CD4-positive, CD25-positive, alpha-beta regulatory T cell (primary cell): ENCODE results near the gene ALS2. TPM values are rescaled to one million over a fixed set of nuclear protein-coding genes. Genes with fewer than 3 reads are reported as not detected.

Source experiments
- ATAC-seq, 2 donors: fragments of 150-1000 bp; cut with Tn5 transposase; one replicate each; pipeline ENCODE4 v1.10.0; 2021; ENCODE audit warnings: low read depth in 2 of 2, moderate number of reproducible peaks in 2 of 2, moderate library complexity in 1 of 2
- DNase-seq, 3 donors: peaks; one replicate each; pipeline versions ENCODE4 v3.0.0 to v3.0.0-alpha.2; 2012 to 2022; ENCODE audit warnings: mixed read lengths in 1 of 3
- H3K27ac ChIP-seq: one replicate; pipeline ENCODE4 v1.7.0; 2013; ENCODE audit warnings: mild to moderate bottlenecking, low read length; ENCODE audit not compliant: insufficient read depth, poor library complexity, severe bottlenecking
- H3K27me3 ChIP-seq: one replicate; pipeline ENCODE4 v1.7.0; 2013; ENCODE audit warnings: low read length; ENCODE audit not compliant: control insufficient read depth, insufficient read depth
- H3K36me3 ChIP-seq: one replicate; pipeline ENCODE4 v1.7.0; 2013; ENCODE audit warnings: mild to moderate bottlenecking, low read length, moderate library complexity; ENCODE audit not compliant: control insufficient read depth, insufficient read depth
- H3K4me1 ChIP-seq: 2 replicates; pipeline ENCODE4 v1.7.0; 2013; ENCODE audit warnings: mild to moderate bottlenecking, low read length; ENCODE audit not compliant: insufficient read depth, control insufficient read depth, poor library complexity, severe bottlenecking
- H3K4me3 ChIP-seq: one replicate; pipeline ENCODE4 v1.7.0; 2013; ENCODE audit warnings: low read depth, mild to moderate bottlenecking, low read length, moderate library complexity
- H3K9me3 ChIP-seq, 2 experiments: 1 replicate in 1 of 2; 2 replicates in 1 of 2; pipeline ENCODE4 v1.7.0; 2013; ENCODE audit warnings: low read length in 2 of 2, mild to moderate bottlenecking in 1 of 2, moderate library complexity in 1 of 2; ENCODE audit not compliant: control insufficient read depth in 2 of 2
- H3K27ac Mint-ChIP-seq, 3 donors: one replicate each; pipeline ENCODE4 v1.8.0; 2020 to 2022; ENCODE audit warnings: mild to moderate bottlenecking in 3 of 3, mixed read lengths in 3 of 3, moderate library complexity in 2 of 3
- H3K27me3 Mint-ChIP-seq: one replicate; pipeline ENCODE4 v1.8.0; 2022; ENCODE audit warnings: mild to moderate bottlenecking, mixed read lengths
- H3K36me3 Mint-ChIP-seq: one replicate; pipeline ENCODE4 v1.8.0; 2020; ENCODE audit warnings: mixed read lengths
- H3K4me1 Mint-ChIP-seq, 4 donors: one replicate each; pipeline ENCODE4 v1.8.0; 2020 to 2022; ENCODE audit warnings: mixed read lengths in 4 of 4, mild to moderate bottlenecking in 1 of 4
- H3K4me3 Mint-ChIP-seq, 4 donors: one replicate each; pipeline ENCODE4 v1.8.0; 2020 to 2022; ENCODE audit warnings: mild to moderate bottlenecking in 4 of 4, mixed read lengths in 4 of 4, moderate library complexity in 3 of 4
- H3K9me3 Mint-ChIP-seq, 7 donors: one replicate each; pipeline ENCODE4 v1.8.0; 2020 to 2022; ENCODE audit warnings: mixed read lengths in 7 of 7, mild to moderate bottlenecking in 3 of 7, moderate library complexity in 2 of 7
- polyA plus RNA-seq, 4 donors: library from polyadenylated mRNA; unstranded; fragments of 300-500 nt; fragmentation: Illumina TruSeq; gene quantifications; one replicate each; pipeline ENCODE4 v1.2.3, GENCODE V29; 2021
- total RNA-seq: library from RNA; stranded (reverse); gene quantifications from one replicate; pipeline ENCODE4 v1.2.3, GENCODE V29; 2022

Gene ALS2
- total and polyA plus RNA-seq, 5 donors from 2014 or later, result 3.4 to 9.9 (median 4.3) TPM

DNA sequence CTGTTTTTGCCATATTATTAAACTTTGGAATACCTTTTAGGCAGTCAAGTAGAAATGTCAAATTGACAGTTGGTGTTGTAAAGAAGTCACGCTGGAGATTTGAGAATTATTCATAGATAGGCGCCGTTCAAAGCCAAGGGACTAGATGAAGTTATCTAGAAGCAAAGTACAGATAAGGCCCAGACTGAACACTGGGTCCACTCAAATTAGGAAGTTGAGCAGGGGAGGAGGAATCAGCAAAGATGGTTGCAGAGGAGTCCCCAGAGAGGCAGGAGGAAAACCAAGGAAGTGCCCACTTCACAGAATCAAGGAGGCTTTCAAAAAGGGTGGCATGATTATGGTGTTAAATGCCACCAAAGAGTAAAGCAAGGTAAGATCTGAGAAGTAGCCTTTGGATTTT, 9.6 kb upstream of the ALS2 start:
- Histone ChIP-seq H3K27me3 (no peaks in the 10 kb centered on the region), H3K27ac (no peak overlapping the region), H3K9me3 (no peaks in the 10 kb centered on the region), H3K36me3 (no peaks in the 10 kb centered on the region), H3K4me1 (no peaks in the 10 kb centered on the region), H3K4me3 (no peak overlapping the region)
- Mint-ChIP-seq H3K4me3 (no peak overlapping the region), H3K27ac (no peak overlapping the region), H3K27me3 (peaks cover 22% of the 10 kb centered on the region), H3K9me3 (no peaks in the 10 kb centered on the region), H3K36me3 (no peaks in the 10 kb centered on the region), H3K4me1 (no peaks in the 10 kb centered on the region)
- DNase-seq, result no peak
- ATAC-seq, result no peak

DNA sequence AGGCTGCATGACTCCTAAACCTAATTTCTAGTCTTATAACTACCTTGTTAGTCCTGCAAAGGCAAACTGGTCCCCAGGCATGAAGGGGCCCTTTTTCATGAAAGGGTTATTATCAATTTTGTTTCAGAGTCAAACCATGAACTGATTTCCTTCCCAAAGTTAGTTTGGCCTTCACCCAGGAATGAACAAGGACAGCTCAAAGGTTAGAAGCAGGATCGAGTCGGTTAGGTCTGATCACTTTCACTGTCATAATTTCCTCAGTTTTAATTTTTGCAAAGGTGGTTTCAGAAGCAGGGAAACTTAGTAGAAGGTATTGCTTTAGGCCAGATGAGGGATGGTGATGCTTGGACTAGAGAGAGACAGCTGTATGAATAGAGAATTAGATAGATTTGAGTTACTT, 8.7 kb upstream of the ALS2 start:
- Histone ChIP-seq H3K4me3 (no peak overlapping the region), H3K27ac (no peak overlapping the region), H3K4me1 (no peaks in the 10 kb centered on the region), H3K9me3 (no peaks in the 10 kb centered on the region), H3K36me3 (no peaks in the 10 kb centered on the region), H3K27me3 (no peaks in the 10 kb centered on the region)
- DNase-seq (no peak), ATAC-seq (no peak)
- Mint-ChIP-seq H3K36me3 (no peaks in the 10 kb centered on the region), H3K4me3 (no peak overlapping the region), H3K9me3 (no peaks in the 10 kb centered on the region), H3K27ac (no peak overlapping the region), H3K27me3 (peaks cover 29% of the 10 kb centered on the region), H3K4me1 (no peaks in the 10 kb centered on the region)

DNA sequence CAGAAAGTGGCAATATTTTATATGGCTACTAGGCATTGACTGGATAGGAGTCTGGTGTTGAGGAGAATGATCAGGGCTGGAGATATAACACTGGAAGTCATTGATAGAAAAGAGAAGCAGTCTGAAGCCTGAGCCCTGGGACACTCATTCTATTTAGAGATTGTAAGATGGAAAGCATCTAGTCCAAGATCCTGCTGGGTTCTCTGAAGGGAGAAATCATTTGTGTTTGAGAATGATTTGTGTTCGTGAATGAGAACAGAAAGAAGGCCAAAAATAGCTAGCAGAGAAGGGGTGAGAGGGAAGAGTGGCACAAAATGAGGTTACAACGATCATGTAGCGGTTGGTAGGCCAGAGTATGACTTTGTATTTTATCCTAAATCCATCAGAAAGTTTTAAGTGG, 7.6 kb upstream of the ALS2 start:
- H3K27me3 Mint-ChIP-seq, result peaks cover 32% of the 10 kb centered on the region
- H3K4me1 Mint-ChIP-seq, result no peaks in the 10 kb centered on the region
- no peak overlapping the region for H3K27ac Mint-ChIP-seq
- Histone ChIP-seq H3K9me3 (no peaks in the 10 kb centered on the region), H3K27me3 (peaks cover 4% of the 10 kb centered on the region), H3K27ac (no peak overlapping the region), H3K4me3 (no peak overlapping the region), H3K36me3 (no peaks in the 10 kb centered on the region), H3K4me1 (no peaks in the 10 kb centered on the region)
- H3K9me3 Mint-ChIP-seq, result no peaks in the 10 kb centered on the region
- H3K4me3 Mint-ChIP-seq, result no peak overlapping the region
- no peak for ATAC-seq
- DNase-seq, result no peak
- H3K36me3 Mint-ChIP-seq, result no peaks in the 10 kb centered on the region

DNA sequence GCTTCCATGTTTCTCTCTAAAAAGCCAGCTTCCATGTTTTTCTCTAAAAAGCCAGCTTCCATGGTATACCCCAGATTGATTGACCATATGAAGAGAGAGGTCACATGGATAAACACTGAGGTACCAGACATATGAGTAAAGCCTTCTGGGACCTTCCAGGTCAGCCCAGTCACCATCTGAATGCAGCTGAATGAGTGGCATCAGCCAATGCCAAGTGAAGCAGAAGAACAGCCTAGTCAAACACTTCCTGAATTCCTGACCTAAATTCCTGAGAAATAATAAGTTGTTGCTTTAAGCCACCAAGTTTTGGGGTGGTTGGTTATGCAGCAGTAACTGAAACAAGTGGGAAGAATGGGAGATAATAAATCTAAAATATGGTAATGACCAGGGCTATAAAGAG, 5.7 kb upstream of the ALS2 start:
- H3K4me1 ChIP-seq, result peaks cover 6% of the 10 kb centered on the region
- Mint-ChIP-seq H3K27ac (no peak overlapping the region), H3K4me1 (peaks cover 0 to 6% (median 4%) of the 10 kb centered on the region in 4 donors), H3K4me3 (no peak overlapping the region), H3K9me3 (no peaks in the 10 kb centered on the region), H3K27me3 (peaks cover 45% of the 10 kb centered on the region), H3K36me3 (no peaks in the 10 kb centered on the region)
- H3K27ac ChIP-seq, result no peak overlapping the region
- no peak for DNase-seq
- no peaks in the 10 kb centered on the region for H3K9me3 ChIP-seq
- peaks cover 9% of the 10 kb centered on the region for H3K27me3 ChIP-seq
- H3K36me3 ChIP-seq, result no peaks in the 10 kb centered on the region
- no peak for ATAC-seq
- H3K4me3 ChIP-seq, result no peak overlapping the region

DNA sequence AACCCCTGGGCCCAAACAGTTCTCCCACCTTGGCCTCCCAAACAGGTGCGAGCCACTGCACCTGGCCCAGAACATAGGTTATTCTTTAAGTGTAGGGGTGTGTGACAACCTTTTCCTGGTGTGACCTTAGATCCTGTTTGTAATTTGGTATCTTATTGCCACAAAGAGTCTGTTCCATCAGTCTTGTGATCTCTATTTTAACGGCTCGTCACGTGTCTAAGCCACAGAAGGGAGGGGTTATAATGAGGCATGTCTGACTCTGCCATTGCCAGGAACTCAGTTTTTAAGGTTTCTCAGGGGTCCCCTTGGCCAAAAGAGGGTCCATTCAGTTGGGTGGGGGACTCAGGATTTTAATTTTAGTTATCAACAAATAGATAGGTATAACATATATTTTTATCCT, 4.4 kb upstream of the ALS2 start:
- peaks cover 52% of the 10 kb centered on the region for H3K27me3 Mint-ChIP-seq
- no peak overlapping the region for H3K27ac Mint-ChIP-seq
- H3K4me3 Mint-ChIP-seq, result peak overlapping the region in 1 of 4 donors; percentile 4
- Histone ChIP-seq H3K4me1 (peaks cover 12% of the 10 kb centered on the region), H3K9me3 (no peaks in the 10 kb centered on the region), H3K27ac (no peak overlapping the region), H3K4me3 (no peak overlapping the region), H3K36me3 (no peaks in the 10 kb centered on the region), H3K27me3 (peaks cover 9% of the 10 kb centered on the region)
- ATAC-seq, result no peak
- DNase-seq, result peak in 1 of 3 donors; percentile 9
- H3K4me1 Mint-ChIP-seq, result peaks cover 0 to 16% (median 10%) of the 10 kb centered on the region in 4 donors
- no peaks in the 10 kb centered on the region for H3K9me3 Mint-ChIP-seq
- no peaks in the 10 kb centered on the region for H3K36me3 Mint-ChIP-seq

DNA sequence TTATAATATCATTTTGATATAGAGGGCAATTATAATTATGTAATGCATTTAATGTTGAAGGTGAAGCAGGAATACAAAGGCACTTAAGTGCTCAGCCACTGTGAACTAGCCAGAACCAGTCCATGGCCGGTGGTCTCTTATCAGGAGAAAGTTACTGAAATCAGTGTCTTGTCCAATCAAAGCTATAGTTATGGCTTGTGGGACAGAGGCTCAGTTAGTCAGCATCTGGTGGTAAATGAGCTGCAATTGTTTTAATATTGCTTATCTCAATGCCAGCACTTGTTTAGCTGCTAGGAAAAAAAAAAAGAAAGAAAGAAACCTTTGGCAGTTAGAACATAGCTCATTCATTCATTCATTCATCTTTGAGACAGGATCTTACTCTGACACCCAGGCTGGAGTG, 3.8 kb upstream of the ALS2 start:
- H3K36me3 ChIP-seq, result no peaks in the 10 kb centered on the region
- no peak overlapping the region for H3K4me3 Mint-ChIP-seq
- H3K27me3 ChIP-seq, result peaks cover 9% of the 10 kb centered on the region
- peaks cover 0 to 22% (median 15%) of the 10 kb centered on the region in 4 donors for H3K4me1 Mint-ChIP-seq
- no peaks in the 10 kb centered on the region for H3K9me3 Mint-ChIP-seq
- H3K27me3 Mint-ChIP-seq, result peaks cover 52% of the 10 kb centered on the region
- H3K4me1 ChIP-seq, result peaks cover 16% of the 10 kb centered on the region
- no peaks in the 10 kb centered on the region for H3K36me3 Mint-ChIP-seq
- H3K27ac ChIP-seq, result no peak overlapping the region
- ATAC-seq, result no peak
- H3K4me3 ChIP-seq, result no peak overlapping the region
- no peak for DNase-seq
- no peaks in the 10 kb centered on the region for H3K9me3 ChIP-seq
- no peak overlapping the region for H3K27ac Mint-ChIP-seq

DNA sequence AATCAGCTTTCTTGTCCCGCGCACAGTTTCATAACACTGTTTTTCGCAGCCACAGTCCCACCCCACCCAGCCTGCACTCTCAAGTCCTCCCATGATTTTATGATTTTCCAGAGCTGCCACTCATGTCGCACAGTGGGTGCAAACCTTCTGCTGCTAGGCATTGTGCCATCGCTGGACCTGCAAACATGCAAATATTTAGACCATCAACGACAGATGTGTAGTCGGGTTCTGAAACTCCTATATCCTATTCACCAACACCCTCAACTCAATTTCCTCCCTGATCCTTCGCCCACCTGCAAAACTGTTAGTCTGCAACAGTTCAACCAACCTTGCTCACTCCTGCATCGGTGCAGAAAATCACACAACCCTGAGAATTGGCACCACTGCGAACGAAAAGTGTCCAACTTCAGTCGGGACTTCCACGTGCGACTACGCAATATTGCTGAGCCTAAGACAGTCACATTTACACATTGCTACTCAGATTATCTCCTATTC, 871 bp upstream of the ALS2 start:
- Histone ChIP-seq H3K27me3 (peaks cover 9% of the 10 kb centered on the region), H3K4me1 (peaks cover 16% of the 10 kb centered on the region), H3K9me3 (no peaks in the 10 kb centered on the region), H3K27ac (peak overlapping the region; percentile 86), H3K36me3 (no peaks in the 10 kb centered on the region), H3K4me3 (peak overlapping the region; percentile 95)
- Mint-ChIP-seq H3K4me3 (peak overlapping the region; percentile 89 to 99 (median 92)), H3K36me3 (no peaks in the 10 kb centered on the region), H3K4me1 (peaks cover 0 to 32% (median 23%) of the 10 kb centered on the region in 4 donors), H3K27me3 (peaks cover 40% of the 10 kb centered on the region), H3K9me3 (no peaks in the 10 kb centered on the region), H3K27ac (peak overlapping the region; percentile 93 to 98 (median 95))
- no peak for ATAC-seq
- DNase-seq, result peak in 2 of 3 donors; percentile 18 to 35

DNA sequence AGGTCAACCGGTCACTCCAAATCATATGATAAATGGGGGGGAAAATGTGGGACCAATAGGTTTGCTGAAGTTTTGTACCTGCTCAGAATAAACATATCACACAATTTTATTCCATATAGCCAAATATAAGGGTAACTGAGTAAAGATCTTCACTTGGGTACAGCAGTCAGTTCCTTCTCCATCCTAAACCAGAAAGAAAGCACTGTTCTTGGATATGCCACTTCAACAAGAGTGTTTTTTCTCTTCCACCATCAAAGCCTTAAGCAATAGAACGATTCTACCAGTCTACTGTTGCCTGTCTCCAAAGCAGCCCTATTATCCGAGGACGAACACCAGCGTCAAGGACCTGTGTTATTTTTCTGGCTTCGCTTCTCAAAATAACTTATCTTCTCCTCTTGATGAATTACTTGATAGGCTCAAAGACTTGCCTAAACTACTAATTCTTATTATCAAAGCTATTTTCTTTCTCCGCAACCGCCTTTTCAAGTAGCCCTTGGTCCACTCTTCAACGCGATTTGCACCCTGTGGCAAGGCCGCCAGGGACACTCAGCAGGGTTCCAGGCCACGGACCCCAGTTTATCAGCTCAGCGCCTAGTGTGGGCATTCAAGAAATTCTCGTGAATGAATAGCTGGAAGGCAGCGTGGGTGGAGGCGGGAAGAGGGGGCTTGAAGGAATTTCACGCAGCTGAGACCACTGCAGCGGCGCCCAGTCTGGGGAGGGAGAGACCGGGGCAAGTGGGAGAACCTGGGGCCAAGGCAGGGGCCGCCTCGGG, 646 bp downstream of the ALS2 start:
- DNase-seq (peak in 1 of 3 donors; percentile 2), ATAC-seq (no peak)
- peak overlapping the region; percentile 89 to 99 (median 92) for H3K4me3 Mint-ChIP-seq
- H3K36me3 Mint-ChIP-seq, result no peaks in the 10 kb centered on the region
- Histone ChIP-seq H3K36me3 (no peaks in the 10 kb centered on the region), H3K27me3 (peaks cover 9% of the 10 kb centered on the region), H3K4me1 (peaks cover 16% of the 10 kb centered on the region), H3K9me3 (no peaks in the 10 kb centered on the region), H3K27ac (peak overlapping the region; percentile 86), H3K4me3 (peak overlapping the region; percentile 95)
- peak overlapping the region; percentile 76 to 95 (median 83) for H3K27ac Mint-ChIP-seq
- H3K27me3 Mint-ChIP-seq, result peaks cover 38% of the 10 kb centered on the region
- H3K9me3 Mint-ChIP-seq, result no peaks in the 10 kb centered on the region
- peaks cover 0 to 37% (median 24%) of the 10 kb centered on the region in 4 donors for H3K4me1 Mint-ChIP-seq
